ENCODE data around the gene SCAF8.

The SCAF8 gene

DNA sequence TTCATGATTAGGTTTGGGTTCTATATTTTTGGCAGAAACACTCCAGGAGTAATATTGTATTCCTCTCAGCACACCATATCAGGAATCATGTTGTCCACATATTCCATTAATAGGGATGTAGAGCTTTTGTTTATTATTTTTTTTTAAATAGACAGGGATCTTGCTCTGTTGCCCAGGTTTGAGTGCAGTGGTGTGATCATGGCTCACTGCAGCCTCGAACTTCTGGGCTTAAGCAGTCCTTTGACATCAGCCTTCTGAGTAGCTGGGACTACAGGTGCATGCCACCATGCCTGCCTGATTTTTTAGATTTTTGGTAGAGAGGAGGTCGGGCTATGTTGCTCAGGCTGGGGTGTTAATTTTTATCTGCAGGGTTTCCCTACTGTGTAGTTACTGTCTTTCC, 12.0 kb downstream of the SCAF8 start:
- TF ChIP-seq, protein P1, sequence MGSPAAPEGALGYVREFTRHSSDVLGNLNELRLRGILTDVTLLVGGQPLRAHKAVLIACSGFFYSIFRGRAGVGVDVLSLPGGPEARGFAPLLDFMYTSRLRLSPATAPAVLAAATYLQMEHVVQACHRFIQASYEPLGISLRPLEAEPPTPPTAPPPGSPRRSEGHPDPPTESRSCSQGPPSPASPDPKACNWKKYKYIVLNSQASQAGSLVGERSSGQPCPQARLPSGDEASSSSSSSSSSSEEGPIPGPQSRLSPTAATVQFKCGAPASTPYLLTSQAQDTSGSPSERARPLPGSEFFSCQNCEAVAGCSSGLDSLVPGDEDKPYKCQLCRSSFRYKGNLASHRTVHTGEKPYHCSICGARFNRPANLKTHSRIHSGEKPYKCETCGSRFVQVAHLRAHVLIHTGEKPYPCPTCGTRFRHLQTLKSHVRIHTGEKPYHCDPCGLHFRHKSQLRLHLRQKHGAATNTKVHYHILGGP (tag by site-specific recombination; IDR thresholded peaks at IDR 0.05), result no peak
- TF ChIP-seq ZNF121 (tag by site-specific recombination; IDR thresholded peaks at IDR 0.05) (0 out of 2 replicates have a peak, but pooled peaks have one; percentile 39), KLF1 (tag by site-specific recombination; IDR thresholded peaks at IDR 0.05) (no peak)
- TF ChIP-seq, protein P2, sequence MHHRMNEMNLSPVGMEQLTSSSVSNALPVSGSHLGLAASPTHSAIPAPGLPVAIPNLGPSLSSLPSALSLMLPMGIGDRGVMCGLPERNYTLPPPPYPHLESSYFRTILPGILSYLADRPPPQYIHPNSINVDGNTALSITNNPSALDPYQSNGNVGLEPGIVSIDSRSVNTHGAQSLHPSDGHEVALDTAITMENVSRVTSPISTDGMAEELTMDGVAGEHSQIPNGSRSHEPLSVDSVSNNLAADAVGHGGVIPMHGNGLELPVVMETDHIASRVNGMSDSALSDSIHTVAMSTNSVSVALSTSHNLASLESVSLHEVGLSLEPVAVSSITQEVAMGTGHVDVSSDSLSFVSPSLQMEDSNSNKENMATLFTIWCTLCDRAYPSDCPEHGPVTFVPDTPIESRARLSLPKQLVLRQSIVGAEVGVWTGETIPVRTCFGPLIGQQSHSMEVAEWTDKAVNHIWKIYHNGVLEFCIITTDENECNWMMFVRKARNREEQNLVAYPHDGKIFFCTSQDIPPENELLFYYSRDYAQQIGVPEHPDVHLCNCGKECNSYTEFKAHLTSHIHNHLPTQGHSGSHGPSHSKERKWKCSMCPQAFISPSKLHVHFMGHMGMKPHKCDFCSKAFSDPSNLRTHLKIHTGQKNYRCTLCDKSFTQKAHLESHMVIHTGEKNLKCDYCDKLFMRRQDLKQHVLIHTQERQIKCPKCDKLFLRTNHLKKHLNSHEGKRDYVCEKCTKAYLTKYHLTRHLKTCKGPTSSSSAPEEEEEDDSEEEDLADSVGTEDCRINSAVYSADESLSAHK (tag by site-specific recombination; IDR thresholded peaks at IDR 0.05), result no peak
- TF ChIP-seq, protein P3, sequence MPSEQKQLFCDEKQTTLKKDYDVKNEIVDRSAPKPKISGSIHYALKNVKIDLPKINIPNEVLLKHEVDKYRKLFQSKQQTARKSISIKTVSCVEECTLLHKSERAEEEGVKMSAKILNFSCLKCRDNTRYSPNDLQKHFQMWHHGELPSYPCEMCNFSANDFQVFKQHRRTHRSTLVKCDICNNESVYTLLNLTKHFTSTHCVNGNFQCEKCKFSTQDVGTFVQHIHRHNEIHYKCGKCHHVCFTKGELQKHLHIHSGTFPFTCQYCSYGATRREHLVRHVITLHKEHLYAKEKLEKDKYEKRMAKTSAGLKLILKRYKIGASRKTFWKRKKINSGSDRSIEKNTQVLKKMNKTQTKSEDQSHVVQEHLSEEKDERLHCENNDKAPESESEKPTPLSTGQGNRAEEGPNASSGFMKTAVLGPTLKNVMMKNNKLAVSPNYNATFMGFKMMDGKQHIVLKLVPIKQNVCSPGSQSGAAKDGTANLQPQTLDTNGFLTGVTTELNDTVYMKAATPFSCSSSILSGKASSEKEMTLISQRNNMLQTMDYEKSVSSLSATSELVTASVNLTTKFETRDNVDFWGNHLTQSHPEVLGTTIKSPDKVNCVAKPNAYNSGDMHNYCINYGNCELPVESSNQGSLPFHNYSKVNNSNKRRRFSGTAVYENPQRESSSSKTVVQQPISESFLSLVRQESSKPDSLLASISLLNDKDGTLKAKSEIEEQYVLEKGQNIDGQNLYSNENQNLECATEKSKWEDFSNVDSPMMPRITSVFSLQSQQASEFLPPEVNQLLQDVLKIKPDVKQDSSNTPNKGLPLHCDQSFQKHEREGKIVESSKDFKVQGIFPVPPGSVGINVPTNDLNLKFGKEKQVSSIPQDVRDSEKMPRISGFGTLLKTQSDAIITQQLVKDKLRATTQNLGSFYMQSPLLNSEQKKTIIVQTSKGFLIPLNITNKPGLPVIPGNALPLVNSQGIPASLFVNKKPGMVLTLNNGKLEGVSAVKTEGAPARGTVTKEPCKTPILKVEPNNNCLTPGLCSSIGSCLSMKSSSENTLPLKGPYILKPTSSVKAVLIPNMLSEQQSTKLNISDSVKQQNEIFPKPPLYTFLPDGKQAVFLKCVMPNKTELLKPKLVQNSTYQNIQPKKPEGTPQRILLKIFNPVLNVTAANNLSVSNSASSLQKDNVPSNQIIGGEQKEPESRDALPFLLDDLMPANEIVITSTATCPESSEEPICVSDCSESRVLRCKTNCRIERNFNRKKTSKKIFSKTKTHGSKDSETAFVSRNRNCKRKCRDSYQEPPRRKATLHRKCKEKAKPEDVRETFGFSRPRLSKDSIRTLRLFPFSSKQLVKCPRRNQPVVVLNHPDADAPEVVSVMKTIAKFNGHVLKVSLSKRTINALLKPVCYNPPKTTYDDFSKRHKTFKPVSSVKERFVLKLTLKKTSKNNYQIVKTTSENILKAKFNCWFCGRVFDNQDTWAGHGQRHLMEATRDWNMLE (tag by site-specific recombination; conservative IDR thresholded peaks at IDR 0.05; ENCODE audit: low read depth), result no peak
- TF ChIP-seq, protein P4, sequence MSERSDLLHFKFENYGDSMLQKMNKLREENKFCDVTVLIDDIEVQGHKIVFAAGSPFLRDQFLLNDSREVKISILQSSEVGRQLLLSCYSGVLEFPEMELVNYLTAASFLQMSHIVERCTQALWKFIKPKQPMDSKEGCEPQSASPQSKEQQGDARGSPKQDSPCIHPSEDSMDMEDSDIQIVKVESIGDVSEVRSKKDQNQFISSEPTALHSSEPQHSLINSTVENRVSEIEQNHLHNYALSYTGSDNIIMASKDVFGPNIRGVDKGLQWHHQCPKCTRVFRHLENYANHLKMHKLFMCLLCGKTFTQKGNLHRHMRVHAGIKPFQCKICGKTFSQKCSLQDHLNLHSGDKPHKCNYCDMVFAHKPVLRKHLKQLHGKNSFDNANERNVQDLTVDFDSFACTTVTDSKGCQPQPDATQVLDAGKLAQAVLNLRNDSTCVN (tag by site-specific recombination; optimal IDR thresholded peaks at IDR 0.05), result no peak
- ChIA-PET POLR2A (interaction anchor here (1.0 kb wide), 1 partner anchor 11 kb away, joined by 3 read pairs; no protein-coding TSS in a partner anchor), CTCF (interaction anchor here (1.3 kb wide), 1 partner anchor 9 kb away, joined by 5 read pairs; no protein-coding TSS in a partner anchor)
- H3K9me3 ChIP-seq (ENCODE audit: control insufficient read depth, insufficient read depth, low read depth, low read length), result no peaks in the 10 kb centered on the region
- H3K27ac ChIP-seq (ENCODE audit: extremely low read depth, low read depth, low read length), result no peak overlapping the region
- peaks cover 9% of the 10 kb centered on the region for H3K4me1 ChIP-seq (ENCODE audit: control insufficient read depth, insufficient read depth, low read length)
- H3K36me3 ChIP-seq (ENCODE audit: control insufficient read depth in 2 of 2, insufficient read depth in 1 of 2, low read length in 2 of 2), result peaks cover 0 to 11% of the 10 kb centered on the region in 2 experiments
- H3K4me3 ChIP-seq (ENCODE audit: low read depth, low read length), result no peak overlapping the region

DNA sequence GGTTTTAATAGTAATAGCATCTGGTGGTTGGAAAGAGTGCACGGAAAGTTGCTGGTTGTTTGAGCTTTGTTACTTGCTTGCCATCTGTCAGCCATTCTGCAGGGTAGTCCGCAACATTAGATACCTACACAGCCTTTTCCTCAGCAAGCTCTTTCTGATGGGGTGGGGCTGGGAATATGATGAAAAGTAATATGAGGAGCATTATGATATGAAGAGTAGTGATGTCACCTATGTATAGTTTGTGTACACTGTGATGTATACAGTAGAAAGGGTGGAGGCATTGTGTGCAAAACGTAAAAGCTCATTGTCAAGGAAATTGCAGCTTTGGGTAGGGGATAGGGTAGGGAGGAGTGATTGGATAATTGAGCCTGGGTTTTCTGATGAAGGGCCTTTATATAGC, 16.1 kb downstream of the SCAF8 start:
- Histone ChIP-seq H3K27ac (ENCODE audit: extremely low read depth, low read depth, low read length) (no peak overlapping the region), H3K9me3 (ENCODE audit: control insufficient read depth, insufficient read depth, low read depth, low read length) (no peaks in the 10 kb centered on the region), H3K4me3 (ENCODE audit: low read depth, low read length) (no peak overlapping the region), H3K4me1 (ENCODE audit: control insufficient read depth, insufficient read depth, low read length) (peaks cover 14% of the 10 kb centered on the region), H3K36me3 (ENCODE audit: control insufficient read depth in 2 of 2, insufficient read depth in 1 of 2, low read length in 2 of 2) (no peaks in the 10 kb centered on the region; a peak in 1 of 3 replicates)
- POLR2A ChIA-PET, result no interaction called here
- CTCF ChIA-PET, result interaction anchor here (0.5 to 1.5 kb wide), 3 partner anchors 10 to 34 kb away, joined by 4 to 10 read pairs (median 5); no protein-coding TSS in a partner anchor
- TF ChIP-seq ZNF629 (tag by site-specific recombination; IDR thresholded peaks at IDR 0.05), result peak; percentile 80
- no peak for TF ChIP-seq ZNF707 (tag by site-specific recombination; IDR thresholded peaks at IDR 0.05)
- TF ChIP-seq ZNF600 (tag by site-specific recombination; IDR thresholded peaks at IDR 0.05), result peak; percentile 85
- TF ChIP-seq, protein P5, sequence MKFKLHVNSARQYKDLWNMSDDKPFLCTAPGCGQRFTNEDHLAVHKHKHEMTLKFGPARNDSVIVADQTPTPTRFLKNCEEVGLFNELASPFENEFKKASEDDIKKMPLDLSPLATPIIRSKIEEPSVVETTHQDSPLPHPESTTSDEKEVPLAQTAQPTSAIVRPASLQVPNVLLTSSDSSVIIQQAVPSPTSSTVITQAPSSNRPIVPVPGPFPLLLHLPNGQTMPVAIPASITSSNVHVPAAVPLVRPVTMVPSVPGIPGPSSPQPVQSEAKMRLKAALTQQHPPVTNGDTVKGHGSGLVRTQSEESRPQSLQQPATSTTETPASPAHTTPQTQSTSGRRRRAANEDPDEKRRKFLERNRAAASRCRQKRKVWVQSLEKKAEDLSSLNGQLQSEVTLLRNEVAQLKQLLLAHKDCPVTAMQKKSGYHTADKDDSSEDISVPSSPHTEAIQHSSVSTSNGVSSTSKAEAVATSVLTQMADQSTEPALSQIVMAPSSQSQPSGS (tag by site-specific recombination; IDR thresholded peaks at IDR 0.05; ENCODE audit: low read depth), result peak; percentile 74
- no peak for TF ChIP-seq ZNF48 (tag by site-specific recombination; IDR thresholded peaks at IDR 0.05)

Data from HEK293 (cell line).